Neutrophil (primary cell): Measurements from ENCODE around the gene GIMAP8.

Experiments
- H3K27ac ChIP-seq: fragments of 200-600 bp; sonication (generic); 2 replicates; pipeline ENCODE4 v1.5.1; 2016; ENCODE audit warnings: mild to moderate bottlenecking, moderate library complexity
- H3K27me3 ChIP-seq: fragments of 200-600 bp; sonication (generic); 2 replicates; pipeline ENCODE4 v1.6.0; 2016; ENCODE audit warnings: mild to moderate bottlenecking
- H3K36me3 ChIP-seq: fragments of 200-600 bp; sonication (generic); 2 replicates; pipeline ENCODE4 v1.5.1; 2017
- H3K4me1 ChIP-seq, 2 experiments: fragments of 200-600 bp in 1 of 2; sonication (generic) in 1 of 2; 1 replicate in 1 of 2; 2 replicates in 1 of 2; pipeline versions ENCODE4 v1.5.1 to v1.6.1; 2013 to 2016; ENCODE audit warnings: low read depth in 1 of 2, low read length in 1 of 2, mild to moderate bottlenecking in 1 of 2, moderate library complexity in 1 of 2; ENCODE audit not compliant: control insufficient read depth in 1 of 2, insufficient read depth in 1 of 2
- H3K4me3 ChIP-seq, 2 experiments: fragments of 200-600 bp in 1 of 2; sonication (generic) in 1 of 2; 1 replicate in 1 of 2; 2 replicates in 1 of 2; pipeline ENCODE4 v1.5.1; 2013 to 2016; ENCODE audit warnings: low read depth in 1 of 2, low read length in 1 of 2, mild to moderate bottlenecking in 1 of 2, moderate library complexity in 1 of 2
- H3K9me3 ChIP-seq: fragments of 200-600 bp; sonication (generic); 2 replicates; pipeline ENCODE4 v1.5.1; 2016
- CTCF ChIP-seq: fragments of 200-600 bp; sonication (generic); IDR thresholded peaks from 2 replicates; pipeline ENCODE4 v1.5.1; 2016; ENCODE audit warnings: antibody characterized with exemption

Gene GIMAP8

GRCh38 chr7:150466477-150466876 is 16.0 kb downstream of the GIMAP8 start:
- no peak for TF ChIP-seq CTCF
- Histone ChIP-seq H3K4me3 (no peak overlapping the region), H3K4me1 (no peaks in the 10 kb centered on the region), H3K36me3 (no peaks in the 10 kb centered on the region), H3K9me3 (peaks cover 10% of the 10 kb centered on the region), H3K27me3 (no peaks in the 10 kb centered on the region), H3K27ac (no peak overlapping the region)

GRCh38 chr7:150468241-150468640 is 17.8 kb downstream of the GIMAP8 start:
- Histone ChIP-seq H3K27ac (no peak overlapping the region), H3K4me3 (no peak overlapping the region), H3K4me1 (no peaks in the 10 kb centered on the region)

GRCh38 chr7:150471886-150472285 is 21.5 kb downstream of the GIMAP8 start:
- H3K27ac ChIP-seq, result no peak overlapping the region

More at GRCh38 chr7:150468241-150468640, 17.8 kb downstream of the GIMAP8 start:
- Histone ChIP-seq H3K9me3 (no peaks in the 10 kb centered on the region), H3K27me3 (no peaks in the 10 kb centered on the region), H3K36me3 (no peaks in the 10 kb centered on the region)
- TF ChIP-seq CTCF, result no peak

GRCh38 chr7:150473902-150474301 is 23.5 kb downstream of the GIMAP8 start:
- peaks cover 11% of the 10 kb centered on the region in 2 experiments for H3K4me1 ChIP-seq
- H3K27me3 ChIP-seq, result no peaks in the 10 kb centered on the region
- no peaks in the 10 kb centered on the region for H3K9me3 ChIP-seq
- no peak overlapping the region for H3K27ac ChIP-seq
- H3K4me3 ChIP-seq, result no peak overlapping the region
- no peaks in the 10 kb centered on the region for H3K36me3 ChIP-seq
- no peak for TF ChIP-seq CTCF

More at GRCh38 chr7:150471886-150472285, 21.5 kb downstream of the GIMAP8 start:
- Histone ChIP-seq H3K4me1 (no peaks in the 10 kb centered on the region), H3K4me3 (no peak overlapping the region), H3K36me3 (no peaks in the 10 kb centered on the region), H3K9me3 (no peaks in the 10 kb centered on the region), H3K27me3 (no peaks in the 10 kb centered on the region)
- no peak for TF ChIP-seq CTCF

- no peak for TF ChIP-seq CTCF
- Histone ChIP-seq H3K27ac (no peak overlapping the region), H3K27me3 (no peaks in the 10 kb centered on the region), H3K4me1 (peaks cover 34 to 35% of the 10 kb centered on the region in 2 experiments), H3K36me3 (no peaks in the 10 kb centered on the region), H3K9me3 (no peaks in the 10 kb centered on the region), H3K4me3 (no peak overlapping the region)
These were observed 25.9 kb downstream of the GIMAP8 start for GRCh38 chr7:150476285-150476684.
